NCI-H2227 (cell line): ENCODE measurements around the gene PHLDA3.
"Not testable (repeated sequence)": the region's sequence is repeated elsewhere in the genome, so short reads cannot be mapped to it uniquely, and the experiment has no call there.

Experiments used
- DNase-seq: peaks from one replicate; lab custom pipeline; 2025; ENCODE audit not compliant: unreplicated experiment; lab: John Stamatoyannopoulos, UW

Gene PHLDA3

DNA sequence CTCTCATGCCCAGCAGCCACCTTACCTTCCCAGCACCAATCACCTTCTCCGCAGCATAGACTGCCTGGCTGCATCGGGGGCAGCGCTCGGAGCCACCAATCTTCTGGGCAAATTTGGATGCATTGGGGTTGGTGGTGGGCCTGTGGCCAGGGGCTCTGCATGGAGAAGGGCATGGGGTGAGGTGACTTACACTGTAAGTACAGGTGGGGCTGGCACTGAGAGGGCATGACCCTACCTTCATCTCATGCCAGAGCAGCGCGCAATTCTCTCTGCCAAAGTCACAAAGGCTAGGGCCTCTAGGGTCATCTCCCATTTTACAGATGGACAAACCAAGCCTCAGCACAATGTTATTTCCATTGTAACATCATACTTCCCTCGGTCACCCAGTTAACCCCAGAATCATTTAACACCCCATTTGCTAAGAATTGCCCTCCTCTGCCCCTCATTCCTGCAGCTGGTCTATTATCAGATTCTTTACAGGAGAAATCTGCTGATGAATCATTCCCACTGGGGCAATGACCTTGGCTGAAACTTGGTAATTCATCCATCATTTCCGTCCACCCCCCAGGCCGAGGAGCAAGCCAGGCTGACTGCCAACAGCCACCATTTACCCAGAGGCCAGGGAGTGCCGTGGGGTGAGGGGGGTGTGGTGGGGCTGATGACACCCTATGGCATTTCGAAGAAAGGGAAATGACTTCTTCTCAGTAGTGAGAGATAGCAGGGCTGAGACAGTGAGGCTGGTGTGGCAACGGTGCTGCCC lies 20.0 kb upstream of the PHLDA3 start:
- DNase-seq = no peak

DNA sequence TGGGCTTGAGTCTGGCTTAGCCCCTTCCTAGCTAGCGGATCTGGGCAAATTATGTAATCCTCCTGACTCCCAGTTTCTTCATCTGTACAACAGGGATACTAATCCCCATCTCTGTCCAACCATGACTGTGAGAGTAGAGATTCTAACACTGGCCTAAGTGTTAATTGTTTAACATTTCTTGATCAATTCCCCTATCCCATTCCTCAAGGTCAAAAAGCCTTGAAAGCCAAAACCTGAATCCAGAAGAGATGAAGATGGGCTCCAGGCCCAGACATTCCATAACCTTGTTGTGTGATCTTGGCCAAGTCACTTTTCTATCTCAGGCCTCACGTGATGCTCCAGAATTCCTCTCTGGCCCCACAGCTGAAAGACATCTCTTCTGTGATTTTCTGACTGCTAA lies 18.8 kb upstream of the PHLDA3 start:
- no peak for DNase-seq

DNA sequence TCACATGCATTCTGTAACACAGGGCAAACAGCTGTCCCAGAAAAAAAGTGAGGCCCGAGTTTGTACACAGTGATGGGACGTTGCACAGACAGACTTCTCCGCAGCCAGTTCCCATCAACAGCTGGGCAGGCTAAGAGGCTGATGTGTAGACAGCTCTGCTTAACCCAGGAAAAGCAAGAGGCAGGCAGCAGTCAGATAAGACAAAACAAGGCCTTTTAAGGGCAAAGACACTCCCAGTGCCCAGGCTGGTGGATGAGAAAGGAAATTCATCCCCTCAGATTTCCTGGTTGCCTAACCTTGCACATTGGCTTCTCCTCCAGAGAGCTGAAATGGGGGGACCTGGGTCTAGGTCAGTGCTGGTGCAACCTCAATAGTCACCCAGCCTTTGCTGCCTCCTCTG lies 17.2 kb upstream of the PHLDA3 start:
- DNase-seq = no peak

DNA sequence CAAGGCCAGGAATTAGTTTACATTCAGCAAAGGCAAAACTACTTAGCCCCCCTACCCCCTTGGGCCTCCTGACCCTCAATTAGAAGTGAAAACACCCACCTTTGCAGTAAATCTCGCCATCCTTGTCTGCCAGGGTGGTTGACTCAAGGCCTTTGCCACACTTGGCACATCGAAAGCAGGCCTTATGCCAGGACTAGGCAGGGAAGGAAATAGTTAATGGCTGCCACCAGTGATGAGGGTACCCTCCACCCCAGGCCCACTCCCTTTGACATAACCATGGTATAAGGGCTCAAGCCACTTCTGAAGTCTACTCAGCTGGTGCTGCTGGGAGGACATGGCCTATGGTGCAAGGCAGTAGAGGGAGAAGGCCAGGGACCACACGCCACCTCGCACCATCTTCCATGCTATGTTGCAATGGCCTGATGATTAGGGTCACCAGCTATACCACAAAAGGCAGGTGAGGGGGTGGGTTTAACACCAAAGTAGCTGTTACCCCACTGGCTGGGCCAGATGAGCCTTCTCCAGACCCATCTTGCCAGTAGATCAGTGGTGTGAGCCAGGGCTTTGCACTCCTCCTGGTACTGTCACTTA lies 16.3 kb upstream of the PHLDA3 start:
- no peak for DNase-seq

DNA sequence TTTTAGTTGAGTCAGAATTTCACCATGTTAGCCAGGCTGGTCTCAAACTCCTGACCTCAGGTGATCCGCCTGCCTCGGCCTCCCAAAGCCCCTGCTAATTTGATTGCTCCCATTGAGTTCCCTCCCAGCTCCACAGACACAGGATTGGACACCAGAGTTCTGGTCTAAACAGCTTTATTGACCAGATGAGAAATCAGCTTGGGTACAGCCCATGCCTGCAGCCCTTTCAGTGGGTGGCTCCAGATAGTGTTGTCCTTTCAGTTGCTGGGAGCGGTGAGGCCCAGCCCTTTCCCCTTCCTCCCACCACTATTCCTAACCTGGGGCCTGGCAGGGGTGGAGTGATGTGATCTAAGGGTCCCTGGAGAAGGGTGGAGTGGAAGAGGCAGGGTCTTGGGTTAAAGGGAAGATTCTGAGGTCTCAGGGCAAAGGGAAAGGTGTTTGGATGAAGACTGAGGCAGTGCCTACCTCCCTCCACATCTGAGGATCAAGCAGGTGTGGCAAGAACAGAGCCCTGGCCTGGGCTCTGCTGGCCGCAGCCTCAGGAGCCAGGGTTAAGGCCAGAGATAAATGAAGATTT lies 14.5 kb upstream of the PHLDA3 start:
- no peak for DNase-seq

DNA sequence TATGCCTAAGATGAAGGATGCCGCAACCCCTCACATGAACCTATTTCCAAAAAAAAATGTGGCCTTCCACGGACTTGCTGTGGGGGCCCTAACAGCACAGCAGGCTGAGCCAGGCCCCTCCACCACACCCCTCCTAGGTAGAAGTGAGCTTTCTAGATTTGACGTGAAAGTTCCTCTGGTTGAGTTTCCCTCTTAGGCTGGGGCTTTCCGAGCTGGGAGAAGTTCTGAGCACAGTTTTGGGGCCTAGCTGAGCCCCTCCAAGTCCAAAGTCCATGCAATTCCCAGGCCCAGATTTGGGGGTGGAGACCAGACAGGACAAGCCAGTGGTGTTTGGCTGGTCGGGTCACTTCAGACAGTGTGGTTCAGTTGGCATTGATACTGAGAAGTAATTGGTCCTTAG lies 13.8 kb upstream of the PHLDA3 start:
- no peak for DNase-seq

DNA sequence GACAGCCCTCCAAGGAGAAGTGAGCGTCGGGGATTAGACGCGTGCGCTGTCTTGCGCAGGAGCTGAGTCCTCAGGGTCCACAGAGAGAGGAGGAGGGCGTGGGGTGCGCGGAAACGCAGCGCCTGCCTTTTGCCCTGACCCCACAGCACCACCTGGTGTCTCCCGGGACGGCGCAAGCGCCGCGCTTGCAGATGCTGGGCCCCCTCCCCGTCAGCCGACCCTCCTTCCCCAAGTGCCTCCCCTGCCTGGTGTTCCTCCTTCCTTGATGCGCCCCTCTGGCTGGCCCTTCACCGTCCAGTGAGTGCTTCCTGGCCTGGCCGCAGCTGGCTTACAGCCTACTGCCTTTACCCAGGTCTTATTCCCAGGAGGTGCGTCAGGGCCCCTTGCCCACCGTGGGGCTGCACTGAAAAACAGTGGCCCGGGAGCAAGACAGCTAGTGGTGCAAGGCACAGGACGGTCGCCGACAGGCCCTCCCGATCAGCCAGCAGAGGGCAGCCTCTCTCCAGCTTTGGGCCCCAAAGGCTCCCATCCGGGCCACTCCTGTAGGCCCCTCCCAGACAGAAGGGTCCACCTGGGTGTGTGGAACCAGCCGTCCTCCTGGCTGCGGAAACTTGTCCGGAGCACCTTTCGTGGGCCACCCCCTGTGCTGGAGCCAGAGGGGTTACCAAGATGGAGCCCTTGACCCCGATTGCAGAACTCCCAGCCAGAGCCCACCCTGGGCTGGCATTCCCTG lies 12.9 kb upstream of the PHLDA3 start:
- DNase-seq = peak; percentile 86

DNA sequence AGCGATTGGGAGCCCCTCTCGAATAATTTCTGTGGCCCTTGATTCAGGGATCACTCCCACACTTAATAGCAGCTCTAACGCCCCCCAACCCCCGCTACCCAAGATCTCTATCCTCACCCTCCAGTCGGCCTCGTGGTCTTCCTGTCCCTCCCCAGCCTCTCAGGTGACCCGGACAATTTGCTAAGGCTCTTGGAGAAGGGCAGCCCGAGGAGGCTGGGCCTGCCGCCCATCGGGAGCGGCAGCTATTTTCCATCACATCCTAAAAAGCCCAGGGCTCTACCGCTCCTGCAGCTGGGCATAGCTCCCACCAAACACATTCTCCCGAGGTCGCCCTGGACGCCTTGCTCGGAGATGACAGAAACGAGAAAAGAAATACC lies 12.0 kb upstream of the PHLDA3 start:
- no peak for DNase-seq

DNA sequence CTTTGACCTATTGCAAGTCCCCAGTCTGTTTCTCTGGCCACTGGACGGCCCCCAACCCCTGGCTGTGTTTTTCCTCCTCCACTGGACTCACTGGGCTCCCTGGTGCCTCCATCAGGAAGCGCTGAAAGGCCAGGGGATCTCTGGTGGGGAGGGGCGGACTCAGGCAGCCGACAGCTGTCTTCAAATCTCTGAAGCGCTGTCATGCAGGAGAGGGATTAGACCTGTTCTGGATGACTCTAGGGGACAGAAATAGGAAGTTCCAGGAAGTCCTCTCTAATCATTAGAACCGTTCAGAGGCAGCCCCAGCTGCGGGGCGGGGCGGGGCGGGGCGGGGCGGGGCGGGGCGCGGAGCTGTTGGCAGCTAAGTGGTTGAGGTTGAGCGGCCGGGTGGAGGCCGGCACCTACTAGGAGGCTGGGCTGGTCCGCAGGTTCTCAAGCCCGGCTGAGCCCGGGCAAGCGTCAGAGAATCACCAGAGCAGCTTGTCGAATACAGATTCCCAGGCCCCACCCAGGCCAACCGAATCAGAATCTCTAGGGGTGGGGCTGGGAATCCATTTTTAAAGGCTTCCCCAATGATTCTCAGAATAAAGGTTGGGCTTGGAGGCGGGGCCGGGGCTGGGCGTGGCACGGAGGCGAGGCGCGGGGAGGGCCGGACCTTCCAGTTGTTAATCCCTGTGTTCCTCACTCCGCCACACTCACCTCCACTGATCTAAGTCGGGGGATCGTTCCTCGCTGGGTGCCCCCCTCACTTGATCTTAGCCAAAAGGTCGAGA lies 11.4 kb upstream of the PHLDA3 start:
- DNase-seq = peak; percentile 89

DNA sequence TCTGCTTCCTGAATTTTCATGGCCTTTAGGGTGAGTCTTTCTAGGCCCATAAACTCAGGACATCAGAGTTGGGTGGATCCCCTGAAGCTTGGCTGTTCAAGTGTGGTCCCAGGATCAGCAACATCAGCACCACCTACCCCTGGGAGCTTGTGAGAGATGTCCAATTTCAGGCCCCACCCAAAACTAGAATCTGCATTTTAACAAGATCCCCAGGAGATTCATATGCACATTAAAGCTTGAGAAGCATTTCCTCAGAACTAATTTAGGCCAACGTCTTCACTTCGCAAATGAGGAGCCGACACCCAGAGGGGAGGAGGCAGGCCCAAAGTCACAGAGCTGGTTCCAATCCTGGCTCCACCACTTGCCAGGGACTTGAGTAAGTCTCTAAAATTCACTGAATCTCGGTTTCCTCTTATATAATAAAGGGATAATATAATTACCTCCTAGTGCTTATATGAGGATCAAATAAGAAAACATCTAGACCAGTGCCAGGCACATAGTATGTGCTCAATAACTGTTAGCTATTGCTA lies 10.3 kb upstream of the PHLDA3 start:
- no peak for DNase-seq

DNA sequence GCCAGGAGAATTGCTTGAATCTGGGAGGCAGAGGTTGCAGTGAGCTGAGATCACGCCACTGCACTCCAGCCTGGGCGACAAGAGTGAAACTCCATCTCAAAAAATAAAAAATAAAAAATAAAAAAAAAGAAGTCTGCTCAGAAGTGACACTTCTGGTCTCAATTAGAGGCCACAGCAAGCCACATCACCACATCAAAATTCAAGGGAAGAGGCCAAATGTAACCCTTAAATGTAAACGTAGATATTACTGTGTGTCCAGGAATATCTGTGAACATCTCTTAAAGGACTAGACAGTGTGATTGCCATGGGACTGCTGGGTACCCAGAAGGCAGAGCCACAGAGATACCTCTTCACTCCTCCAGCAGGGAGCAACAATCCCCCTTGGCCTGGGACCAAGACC lies 9.7 kb upstream of the PHLDA3 start:
- not testable (repeated sequence) for DNase-seq

DNA sequence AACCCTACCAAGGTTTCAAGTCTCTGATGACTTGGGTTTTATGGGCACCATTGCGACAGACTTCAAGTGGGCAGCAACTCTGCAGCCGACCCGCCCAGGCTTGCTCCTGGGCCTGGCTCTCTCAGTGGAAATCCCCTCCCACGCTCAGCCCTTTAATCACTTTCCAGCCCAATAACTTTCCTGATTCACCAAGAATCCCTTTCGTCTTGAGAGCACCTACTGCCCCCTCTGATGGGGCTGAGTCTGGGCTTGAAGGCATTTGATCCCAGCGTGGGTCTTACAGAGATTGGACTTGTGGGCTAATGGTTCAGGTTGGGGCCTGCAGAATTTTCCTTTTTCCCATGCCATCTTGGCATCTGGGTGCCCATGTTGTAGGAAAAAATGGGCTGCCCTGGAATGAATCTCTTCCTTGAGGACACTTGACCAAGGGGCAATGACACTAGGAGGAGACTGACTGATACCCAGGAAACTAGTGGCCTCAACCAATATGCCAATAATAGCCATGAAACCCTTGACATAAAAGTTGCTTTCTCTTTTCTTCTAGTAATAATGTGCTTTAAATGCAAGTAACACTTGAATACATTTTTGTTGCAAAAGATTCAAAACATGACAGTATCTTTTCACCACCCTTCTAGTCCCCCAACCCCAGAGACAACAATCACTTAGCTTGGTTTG lies 7.8 kb upstream of the PHLDA3 start:
- no peak for DNase-seq

DNA sequence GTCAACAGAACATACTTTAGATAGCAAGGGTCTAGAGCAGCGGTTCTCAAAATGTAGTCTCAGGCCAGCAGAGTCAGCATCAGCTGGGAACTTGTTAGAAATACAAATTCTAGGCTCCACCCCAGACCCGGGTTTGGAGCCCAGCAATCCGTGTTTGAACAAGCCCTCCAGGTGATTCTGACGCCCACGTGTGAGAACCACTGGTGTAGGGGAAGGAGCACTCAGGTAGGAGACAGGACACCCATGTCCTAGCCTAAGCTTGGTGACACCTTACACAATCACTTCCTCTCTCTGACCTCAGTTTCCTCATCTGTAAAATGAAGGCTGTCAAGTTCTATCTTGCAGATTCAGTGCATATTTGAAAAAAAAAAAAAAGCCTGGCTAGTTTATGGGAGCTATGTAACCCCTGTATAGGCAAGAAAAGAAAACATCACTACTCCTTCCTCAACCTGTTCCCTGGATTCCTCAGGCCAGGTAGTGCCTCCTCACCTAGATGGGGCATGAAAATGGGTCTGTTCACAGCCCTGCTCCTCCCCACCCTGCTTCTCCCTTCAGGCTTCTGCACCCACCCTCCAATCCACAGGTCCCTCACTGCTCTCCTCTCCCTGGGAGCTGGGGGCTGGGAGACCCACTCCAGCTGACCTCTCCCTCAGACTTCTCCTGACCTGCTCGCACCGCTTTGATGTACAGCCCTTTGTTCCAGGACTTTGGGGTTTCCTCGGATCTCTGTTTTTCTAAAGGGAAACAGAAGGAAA lies 7.1 kb upstream of the PHLDA3 start:
- no peak for DNase-seq

DNA sequence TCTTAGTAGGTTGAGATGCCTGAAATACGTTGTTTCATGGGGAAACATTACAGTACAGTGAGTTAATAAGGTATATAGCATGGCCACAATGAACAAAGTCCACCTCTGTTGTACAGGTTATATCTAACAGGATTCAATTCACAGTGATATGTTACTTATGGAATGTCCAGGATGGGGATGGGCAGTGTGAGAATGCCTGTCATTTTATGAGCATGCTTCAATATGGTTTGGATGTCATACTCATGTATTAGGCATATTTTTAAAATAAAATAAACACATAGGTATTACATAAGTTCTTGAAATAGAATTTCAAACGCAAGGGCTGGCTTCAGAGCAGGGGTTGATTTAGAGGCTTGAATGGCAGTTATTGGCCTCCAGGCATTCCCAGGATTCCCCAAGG lies 6.1 kb upstream of the PHLDA3 start:
- no peak for DNase-seq

DNA sequence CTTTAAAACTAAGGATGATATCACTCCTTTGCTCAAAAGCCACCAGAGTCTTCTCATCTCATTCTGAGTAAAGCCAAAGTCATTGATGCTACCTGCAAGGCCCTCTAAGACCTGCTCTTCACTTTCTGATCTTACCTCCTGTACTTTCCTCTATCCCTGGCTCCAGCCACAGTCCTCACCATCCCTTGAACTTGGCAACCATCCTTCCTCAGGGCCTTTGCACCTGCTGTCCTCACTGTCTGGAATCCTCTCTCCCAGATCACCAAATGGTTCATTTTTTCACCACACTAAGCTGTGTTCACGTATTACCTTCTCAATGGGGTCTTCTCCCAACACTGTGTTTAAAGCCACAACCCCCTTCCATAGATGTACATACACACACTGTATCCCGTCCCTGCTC lies 4.3 kb upstream of the PHLDA3 start:
- no peak for DNase-seq

DNA sequence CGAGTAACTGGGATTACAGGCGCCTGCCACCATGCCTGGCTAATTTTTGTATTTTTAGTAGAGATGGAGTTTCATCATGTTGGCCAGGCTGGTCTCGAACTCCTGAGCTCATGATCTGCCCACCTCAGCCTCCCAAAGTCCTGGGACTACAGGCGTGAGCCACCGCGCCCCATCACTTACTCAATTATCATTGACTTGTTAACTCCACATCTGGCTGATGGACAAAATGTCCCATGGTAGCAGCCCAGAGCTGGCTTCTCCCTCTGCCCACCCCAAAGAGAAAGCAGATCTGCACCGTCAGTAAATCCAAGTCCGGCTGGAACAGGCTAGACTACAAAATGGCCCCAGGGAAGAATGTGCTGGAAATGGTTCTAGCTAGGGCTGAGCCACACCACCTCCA lies 3.3 kb upstream of the PHLDA3 start:
- not testable (repeated sequence) for DNase-seq

DNA sequence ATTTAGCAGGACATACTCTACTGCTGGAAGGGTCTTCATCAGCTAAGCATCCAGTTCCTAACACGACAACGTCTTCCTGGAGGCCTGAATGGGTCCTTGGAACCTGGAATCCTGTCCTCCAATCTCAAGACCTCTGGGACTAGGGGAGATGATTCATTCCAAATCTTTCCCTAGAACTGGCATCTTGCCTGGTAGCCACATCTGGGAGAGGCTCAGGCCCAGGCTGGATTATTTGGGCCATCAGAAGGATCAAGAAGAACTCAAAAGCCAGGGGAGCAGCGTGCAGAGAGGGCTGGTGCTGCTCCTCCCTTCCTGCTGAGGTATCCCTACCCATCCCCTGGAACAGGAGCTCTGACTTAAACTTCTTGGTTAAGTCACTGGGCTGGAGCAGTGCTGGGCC lies 2.8 kb upstream of the PHLDA3 start:
- DNase-seq = no peak

DNA sequence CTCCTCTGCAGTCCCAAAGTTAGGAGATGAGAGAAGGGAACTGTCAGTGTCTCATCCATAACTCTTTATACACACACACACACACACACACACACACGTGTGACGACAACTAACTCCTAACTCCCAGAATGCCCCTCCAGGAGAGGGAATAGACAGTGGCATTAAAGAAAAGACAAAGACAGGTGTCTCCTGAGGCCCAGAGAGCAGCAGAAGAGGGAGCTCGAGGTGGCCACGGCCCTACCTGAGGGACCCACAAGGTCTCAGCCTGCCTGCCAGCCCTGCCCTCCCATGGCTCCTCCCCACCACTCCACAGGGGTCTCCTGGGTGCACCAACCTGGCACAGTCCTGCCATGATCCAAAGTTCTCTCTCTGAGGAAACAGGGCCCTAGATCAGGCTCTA lies 1.6 kb upstream of the PHLDA3 start:
- DNase-seq = no peak

DNA sequence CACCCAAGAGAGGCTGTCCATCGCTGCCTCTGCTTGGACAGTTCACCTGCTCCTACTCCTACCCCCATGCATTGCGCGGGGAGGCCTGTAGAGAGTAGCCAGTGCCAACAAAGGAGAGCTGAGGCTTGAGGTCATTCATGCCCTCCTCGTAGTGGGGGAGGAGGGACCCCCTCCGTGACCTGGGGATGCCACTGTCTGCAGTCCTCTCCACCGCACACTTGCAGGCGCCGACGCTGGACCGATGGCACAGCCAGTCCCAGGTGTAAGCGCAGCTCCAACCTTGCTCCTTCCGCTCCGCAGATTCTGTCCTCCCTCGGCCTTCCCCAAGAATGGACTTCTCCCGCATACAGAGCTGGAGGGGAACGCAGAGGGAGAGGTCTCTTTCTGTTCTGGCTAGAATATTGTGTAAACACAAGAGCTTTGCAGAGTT lies 672 bp upstream of the PHLDA3 start:
- peak; percentile 34 for DNase-seq

DNA sequence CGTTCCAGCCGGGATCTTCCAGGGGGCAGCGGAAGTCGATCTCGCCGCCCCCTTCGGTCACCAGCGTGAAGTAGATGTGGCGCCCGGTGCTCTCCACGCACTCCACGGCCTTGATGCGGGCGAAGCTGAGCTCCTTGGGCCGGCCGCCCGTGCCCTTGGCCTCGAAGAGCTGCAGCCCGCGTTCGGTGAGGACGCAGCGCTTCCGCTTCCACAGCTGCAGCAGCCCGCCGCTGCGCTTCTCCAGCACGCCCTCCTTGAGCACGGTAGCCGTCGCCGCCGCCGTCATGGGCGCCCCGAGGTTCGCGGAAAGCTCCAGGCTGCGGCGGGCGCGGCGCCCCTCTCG lies 516 bp downstream of the PHLDA3 start:
- DNase-seq = peak; percentile 58
